Stimulated activated CD4-positive, alpha-beta T cell treated with anti-CD3 and anti-CD28 coated beads, TNF-alpha, amount 100 ng/mL, for 48 hours (primary cell): ENCODE data around the gene SLC22A14.
"Not testable (repeated sequence)": the region's sequence is repeated elsewhere in the genome, so short reads cannot be mapped to it uniquely, and the experiment has no call there.

Source experiments
- DNase-seq, 3 donors: peaks; one replicate each; pipeline ENCODE4 v3.0.0-alpha.2; 2020; ENCODE audit warnings: low read depth in 3 of 3

SLC22A14 gene

GRCh38 chr3:38314112-38314763 lies 32.1 kb downstream of the SLC22A14 start:
- DNase-seq: no peak

GRCh38 chr3:38314764-38315487 lies 32.8 kb downstream of the SLC22A14 start:
- DNase-seq: no peak

GRCh38 chr3:38315488-38316230 lies 33.6 kb downstream of the SLC22A14 start:
- DNase-seq: no peak

GRCh38 chr3:38316356-38317191 lies 34.5 kb downstream of the SLC22A14 start:
- DNase-seq: no peak

GRCh38 chr3:38317192-38317759 lies 35.2 kb downstream of the SLC22A14 start:
- DNase-seq: no peak

GRCh38 chr3:38318766-38319671 lies 36.9 kb downstream of the SLC22A14 start:
- no peak for DNase-seq

- not testable (repeated sequence) for DNase-seq
Measured at GRCh38 chr3:38320638-38321037, 38.5 kb downstream of the SLC22A14 start.

- DNase-seq: no peak
Measured at GRCh38 chr3:38323060-38323459, 41.0 kb downstream of the SLC22A14 start.

- no peak for DNase-seq
Measured at GRCh38 chr3:38325256-38325655, 43.2 kb downstream of the SLC22A14 start.

GRCh38 chr3:38327335-38328009 lies 45.4 kb downstream of the SLC22A14 start:
- no peak for DNase-seq

- DNase-seq: no peak
Measured at GRCh38 chr3:38331257-38332022, 49.3 kb downstream of the SLC22A14 start.

GRCh38 chr3:38332201-38332600 lies 50.1 kb downstream of the SLC22A14 start:
- no peak for DNase-seq

- DNase-seq: no peak
Measured at GRCh38 chr3:38334142-38335055, 52.3 kb downstream of the SLC22A14 start.

- DNase-seq: no peak
Measured at GRCh38 chr3:38335263-38335662, 53.2 kb downstream of the SLC22A14 start.

- DNase-seq: no peak
Measured at GRCh38 chr3:38337703-38338102, 55.6 kb downstream of the SLC22A14 start.

- no peak for DNase-seq
Measured at GRCh38 chr3:38343797-38344594, 61.9 kb downstream of the SLC22A14 start.
